ENCODE measurements around the gene FKTN. TPM values are rescaled to one million over a fixed set of nuclear protein-coding genes. Genes with fewer than 3 reads are reported as not detected.
A peak's percentile ranks its signal among the peaks of the same experiment; 100 is the strongest.

The FKTN gene
- polyA plus RNA-seq, 1 of the 3 experiments (the other 2 are of a cell fraction): 5.3 TPM

DNA sequence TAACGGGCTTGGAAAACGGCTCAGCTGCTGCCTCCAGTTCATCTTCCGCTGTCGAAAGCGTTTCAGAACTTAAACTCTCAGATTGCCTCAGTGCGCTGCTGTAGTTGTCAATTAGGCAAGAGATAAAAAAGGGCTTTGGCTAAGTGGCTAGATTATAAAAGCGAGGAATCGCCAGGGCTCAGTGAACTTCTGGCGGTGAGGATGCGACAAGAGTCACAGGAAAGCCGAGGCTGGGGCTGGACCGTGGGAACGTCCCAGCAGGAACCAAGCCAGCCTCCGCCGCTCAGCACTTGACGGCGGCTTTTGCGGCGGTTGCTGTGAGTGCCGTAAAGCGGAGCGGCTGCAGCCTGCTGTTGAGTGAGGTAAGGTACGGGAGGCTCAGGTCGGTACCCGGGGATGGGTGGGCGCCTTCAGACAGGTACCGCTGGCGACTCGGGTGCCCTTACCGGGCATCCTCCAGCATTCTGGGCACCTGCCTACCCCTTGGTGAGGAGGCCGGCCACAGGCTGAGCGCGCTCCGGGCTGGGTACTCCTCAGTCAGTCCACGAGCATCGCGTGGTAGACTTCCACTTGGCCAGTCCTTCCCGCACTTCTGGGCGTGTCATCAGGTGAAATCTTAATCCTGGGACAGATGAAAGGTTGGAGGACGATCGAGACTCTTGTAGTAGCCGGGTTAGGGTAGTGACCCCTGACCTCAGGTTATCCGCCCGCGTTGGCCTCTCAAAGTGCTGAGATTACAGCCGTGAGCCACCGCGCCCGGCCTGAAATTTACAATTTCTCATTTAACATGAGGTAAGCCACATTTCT lies at the start of gene FKTN (continued):
- TF ChIP-seq, protein P1, sequence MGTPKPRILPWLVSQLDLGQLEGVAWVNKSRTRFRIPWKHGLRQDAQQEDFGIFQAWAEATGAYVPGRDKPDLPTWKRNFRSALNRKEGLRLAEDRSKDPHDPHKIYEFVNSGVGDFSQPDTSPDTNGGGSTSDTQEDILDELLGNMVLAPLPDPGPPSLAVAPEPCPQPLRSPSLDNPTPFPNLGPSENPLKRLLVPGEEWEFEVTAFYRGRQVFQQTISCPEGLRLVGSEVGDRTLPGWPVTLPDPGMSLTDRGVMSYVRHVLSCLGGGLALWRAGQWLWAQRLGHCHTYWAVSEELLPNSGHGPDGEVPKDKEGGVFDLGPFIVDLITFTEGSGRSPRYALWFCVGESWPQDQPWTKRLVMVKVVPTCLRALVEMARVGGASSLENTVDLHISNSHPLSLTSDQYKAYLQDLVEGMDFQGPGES (IDR thresholded peaks at IDR 0.05; ENCODE audit: low read depth, low read length): no peak
- TF ChIP-seq NFIC (IDR thresholded peaks at IDR 0.05; ENCODE audit: borderline replicate concordance) (peak; percentile 56; the same call in 1 of the 2 replicates), YY1 (IDR thresholded peaks at IDR 0.05; ENCODE audit: low read depth) (peak; percentile 49; the same call in 1 of the 2 replicates)

GRCh38 chr9:105508530-105508929 lies 49.4 kb upstream of the FKTN start:
- Histone ChIP-seq H3K27ac (ENCODE audit: low read depth in 2 of 2, low read length in 1 of 2) (no peak overlapping the region), H3K4me3 (ENCODE audit: low read depth in 2 of 2, low read length in 1 of 2) (no peak overlapping the region), H2AFZ (ENCODE audit: low read depth) (no peak overlapping the region), H3K9me2 (no peaks in the 10 kb centered on the region), H3K4me2 (no peak overlapping the region), H3K4me1 (ENCODE audit: control insufficient read depth in 1 of 2, insufficient read depth in 2 of 2, low read depth in 1 of 2, low read length in 1 of 2) (peaks cover 0 to 15% of the 10 kb centered on the region in 2 experiments; a peak in 1 of 4 replicates), H3K36me3 (replicated peaks in 1 of 2; ENCODE audit: control insufficient read depth in 1 of 2, insufficient read depth in 2 of 2, low read length in 1 of 2) (peaks cover 15 to 25% of the 10 kb centered on the region in 2 experiments), H3K79me2 (ENCODE audit: insufficient read depth) (no peaks in the 10 kb centered on the region; the same call in 1 of the 2 replicates), H3F3A (replicated peaks; ENCODE audit: insufficient read depth) (peaks cover 16% of the 10 kb centered on the region), H3K27me3 (ENCODE audit: insufficient read depth) (no peaks in the 10 kb centered on the region), H3K9ac (no peak overlapping the region), H4K20me1 (ENCODE audit: insufficient read depth) (no peaks in the 10 kb centered on the region), H3K9me3 (no peaks in the 10 kb centered on the region)
- DNase-seq: no peak
- WGBS (ENCODE audit: low lambda C conversion rate): 96% methylated on average over 2 of the region's 2 CpGs
- ChIA-PET POLR2A (no interaction called here), CTCF (no interaction called here)
- TF ChIP-seq NRF1 (IDR thresholded peaks at IDR 0.05; ENCODE audit: low read depth, low read length) (no peak), SMC3 (IDR thresholded peaks at IDR 0.05; ENCODE audit: low read depth, low read length) (no peak), TEAD4 (IDR thresholded peaks at IDR 0.05; ENCODE audit: borderline replicate concordance, insufficient read depth) (no peak), EZH2phosphoT487 (IDR thresholded peaks at IDR 0.05; ENCODE audit: borderline replicate concordance, low read depth) (no peak), MAX (IDR thresholded peaks at IDR 0.05; ENCODE audit: low read depth) (no peak), REST (IDR thresholded peaks at IDR 0.05; ENCODE audit: low read depth, low read length) (no peak), POLR2AphosphoS5 (IDR thresholded peaks at IDR 0.05; ENCODE audit: low read depth, low read length) (no peak), SIN3A (IDR thresholded peaks at IDR 0.05; ENCODE audit: borderline replicate concordance, low read depth, low read length) (no peak), RCOR1 (IDR thresholded peaks at IDR 0.05; ENCODE audit: low read length) (no peak)
- TF ChIP-seq, protein P1 (IDR thresholded peaks at IDR 0.05; ENCODE audit: low read depth, low read length): no peak
- TF ChIP-seq, protein P2, sequence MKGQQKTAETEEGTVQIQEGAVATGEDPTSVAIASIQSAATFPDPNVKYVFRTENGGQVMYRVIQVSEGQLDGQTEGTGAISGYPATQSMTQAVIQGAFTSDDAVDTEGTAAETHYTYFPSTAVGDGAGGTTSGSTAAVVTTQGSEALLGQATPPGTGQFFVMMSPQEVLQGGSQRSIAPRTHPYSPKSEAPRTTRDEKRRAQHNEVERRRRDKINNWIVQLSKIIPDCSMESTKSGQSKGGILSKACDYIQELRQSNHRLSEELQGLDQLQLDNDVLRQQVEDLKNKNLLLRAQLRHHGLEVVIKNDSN (IDR thresholded peaks at IDR 0.05; ENCODE audit: borderline replicate concordance, low read depth): no peak
- TF ChIP-seq, protein P3, sequence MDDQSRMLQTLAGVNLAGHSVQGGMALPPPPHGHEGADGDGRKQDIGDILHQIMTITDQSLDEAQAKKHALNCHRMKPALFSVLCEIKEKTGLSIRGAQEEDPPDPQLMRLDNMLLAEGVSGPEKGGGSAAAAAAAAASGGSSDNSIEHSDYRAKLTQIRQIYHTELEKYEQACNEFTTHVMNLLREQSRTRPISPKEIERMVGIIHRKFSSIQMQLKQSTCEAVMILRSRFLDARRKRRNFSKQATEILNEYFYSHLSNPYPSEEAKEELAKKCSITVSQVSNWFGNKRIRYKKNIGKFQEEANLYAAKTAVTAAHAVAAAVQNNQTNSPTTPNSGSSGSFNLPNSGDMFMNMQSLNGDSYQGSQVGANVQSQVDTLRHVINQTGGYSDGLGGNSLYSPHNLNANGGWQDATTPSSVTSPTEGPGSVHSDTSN (IDR thresholded peaks at IDR 0.05): no peak
